HG02798 (cell line): ENCODE measurements around the gene ZBTB16.

Experiments
- ATAC-seq: cut with Tn5 transposase; IDR thresholded peaks from one replicate; pipeline ENCODE4 v1.9.1; 2021; ENCODE audit warnings: mild to moderate bottlenecking; ENCODE audit not compliant: unreplicated experiment, poor library complexity

Gene ZBTB16

GRCh38 chr11:114145166-114145775 lies 85.8 kb downstream of the ZBTB16 start:
- no peak for ATAC-seq

DNA sequence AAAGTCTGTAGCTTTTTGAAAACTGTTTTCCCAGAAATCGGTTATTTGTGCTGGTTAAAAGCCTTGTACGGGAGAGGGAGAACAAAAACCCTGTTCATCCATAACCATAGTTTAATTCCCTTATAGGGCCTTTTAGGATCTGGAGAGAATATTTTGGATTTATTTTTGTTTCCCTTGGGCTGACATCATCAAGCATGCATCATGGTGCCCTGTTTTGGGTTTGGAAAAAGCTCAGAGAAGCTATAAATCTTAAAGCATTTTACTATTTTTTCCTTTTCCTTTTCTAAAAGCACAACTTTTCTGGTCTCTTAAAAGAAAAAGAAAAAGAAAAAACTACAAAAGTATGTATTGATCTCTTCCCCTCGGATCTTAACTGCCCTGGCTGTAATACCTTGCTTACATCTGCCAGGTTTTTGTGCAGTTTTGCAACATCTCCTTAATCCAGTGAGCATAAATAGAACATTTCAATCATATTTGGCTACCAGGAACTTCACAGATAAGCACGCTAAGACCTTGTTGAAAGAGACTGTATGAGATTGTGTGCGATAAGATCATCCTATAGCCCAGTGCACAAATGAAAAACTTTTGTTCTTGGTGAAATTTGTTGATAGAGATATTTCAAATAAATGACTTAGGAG lies 88.0 kb downstream of the ZBTB16 start:
- no peak for ATAC-seq

GRCh38 chr11:114148013-114148382 lies 88.5 kb downstream of the ZBTB16 start:
- no peak for ATAC-seq

GRCh38 chr11:114149689-114150407 lies 90.3 kb downstream of the ZBTB16 start:
- ATAC-seq: no peak

DNA sequence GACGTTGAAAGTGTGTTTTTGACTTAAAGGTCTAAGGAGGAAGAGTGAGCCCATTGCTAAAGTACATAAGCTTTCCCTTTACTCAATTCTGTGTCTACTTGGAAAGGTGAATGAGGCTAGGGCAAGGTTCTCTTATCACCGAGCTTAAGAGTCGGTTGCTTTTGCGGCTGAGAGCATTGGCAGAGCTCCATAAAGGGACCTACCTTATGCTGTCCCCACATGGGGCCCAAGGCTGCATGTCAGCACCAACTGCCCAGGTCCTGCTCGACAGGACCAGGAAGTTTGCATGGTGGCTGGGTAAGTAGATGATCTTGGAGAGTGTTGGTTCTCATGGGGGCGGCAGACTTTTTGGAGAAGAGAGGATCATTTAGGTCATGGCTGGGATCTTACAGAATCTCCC lies 91.2 kb downstream of the ZBTB16 start:
- no peak for ATAC-seq

- ATAC-seq: no peak
Observed at GRCh38 chr11:114151631-114152030, 92.1 kb downstream of the ZBTB16 start.

- ATAC-seq: no peak
Observed at GRCh38 chr11:114152162-114152561, 92.7 kb downstream of the ZBTB16 start.

DNA sequence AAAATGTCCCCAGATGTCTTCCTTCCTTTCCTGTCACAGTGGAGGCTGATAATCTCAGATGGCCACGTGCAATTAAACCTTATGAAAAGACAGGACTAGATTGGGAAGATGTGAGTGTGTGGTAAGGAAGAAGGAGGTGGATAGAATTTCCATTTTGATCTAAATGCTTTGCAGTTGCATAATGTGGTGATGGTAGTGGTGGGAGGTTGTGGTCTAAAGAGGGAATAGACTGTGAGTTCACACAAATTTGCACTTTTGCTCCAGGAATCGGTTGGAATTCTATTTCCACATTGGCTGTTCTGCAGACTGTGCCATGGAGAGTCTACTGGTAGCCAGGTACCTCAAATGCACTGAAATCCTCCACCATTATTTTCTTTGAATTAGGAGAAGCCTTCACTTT lies 93.3 kb downstream of the ZBTB16 start:
- no peak for ATAC-seq

DNA sequence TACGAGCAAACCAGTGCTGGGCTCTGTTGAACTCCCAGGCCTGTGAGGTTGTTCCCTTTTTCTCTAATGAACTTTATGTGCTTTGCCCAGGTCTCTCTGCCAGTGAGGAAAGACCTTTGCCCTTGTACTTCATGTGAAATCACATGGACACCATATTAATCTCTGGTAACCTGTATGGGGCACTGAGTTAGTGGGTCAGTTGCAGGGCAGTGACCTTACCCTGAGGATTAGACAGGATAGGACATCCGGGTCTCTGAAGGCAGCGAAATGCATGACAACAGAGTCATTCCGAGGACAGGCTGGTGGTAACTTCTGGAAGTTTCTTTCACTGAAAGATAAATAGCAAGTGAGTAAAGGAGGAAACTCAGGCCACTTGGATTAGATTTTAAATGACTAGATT lies 93.7 kb downstream of the ZBTB16 start:
- no peak for ATAC-seq

DNA sequence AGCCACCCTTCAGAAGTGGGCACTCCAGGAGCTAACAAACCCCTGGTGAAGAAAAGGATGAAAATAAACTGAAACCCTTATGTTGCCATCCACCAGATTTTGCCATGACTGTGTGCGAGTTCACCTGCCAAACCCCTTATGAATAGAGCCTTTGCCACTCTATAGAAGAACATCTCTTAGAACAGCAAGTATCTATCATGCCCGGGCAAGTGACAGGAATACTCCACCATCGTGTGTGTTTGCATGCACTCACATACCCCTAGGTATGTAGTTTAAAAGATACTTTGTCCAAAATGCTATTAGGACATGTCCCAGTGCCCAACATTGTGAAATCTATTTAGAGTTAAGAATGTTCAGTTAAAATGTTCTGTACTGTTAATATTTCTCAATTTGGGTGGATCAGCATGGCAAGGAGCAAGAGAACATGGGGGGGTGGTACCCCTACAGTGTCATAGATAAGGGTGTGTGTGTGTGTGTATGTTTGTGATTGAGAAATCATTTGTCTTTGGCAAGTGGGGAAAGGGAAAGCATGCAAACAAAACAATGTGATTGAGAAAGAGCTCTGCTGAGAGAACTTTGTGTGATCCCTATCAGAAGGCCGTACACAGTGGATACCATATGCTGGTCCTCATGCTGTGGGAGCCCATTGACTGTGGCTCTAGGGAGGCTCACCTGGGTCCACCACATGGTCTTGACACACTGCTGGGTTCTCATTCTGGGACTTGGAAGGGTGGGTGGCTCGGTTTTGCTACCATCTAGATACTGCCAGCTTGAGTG lies 94.9 kb downstream of the ZBTB16 start:
- no peak for ATAC-seq

- ATAC-seq: no peak
Observed at GRCh38 chr11:114155116-114155515, 95.6 kb downstream of the ZBTB16 start.

DNA sequence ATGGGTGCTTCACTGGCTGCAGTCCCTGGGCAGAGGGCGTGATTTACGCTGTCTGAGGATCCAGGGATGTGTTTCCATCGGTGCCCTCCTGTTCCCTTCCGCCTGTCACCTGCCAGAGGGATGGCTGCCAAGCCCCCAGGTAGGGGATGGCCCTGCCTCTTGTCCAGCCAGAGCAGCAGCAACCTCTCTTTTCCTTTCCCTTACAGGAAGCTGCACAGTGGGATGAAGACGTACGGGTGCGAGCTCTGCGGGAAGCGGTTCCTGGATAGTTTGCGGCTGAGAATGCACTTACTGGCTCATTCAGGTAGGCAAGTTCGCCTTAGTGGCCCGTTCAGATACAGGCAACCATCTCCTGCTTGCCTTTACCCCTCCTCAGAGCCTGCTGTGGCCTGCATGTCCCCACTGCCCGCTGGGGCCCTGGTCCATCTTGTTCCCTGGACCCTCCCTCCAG lies 96.6 kb downstream of the ZBTB16 start:
- no peak for ATAC-seq

DNA sequence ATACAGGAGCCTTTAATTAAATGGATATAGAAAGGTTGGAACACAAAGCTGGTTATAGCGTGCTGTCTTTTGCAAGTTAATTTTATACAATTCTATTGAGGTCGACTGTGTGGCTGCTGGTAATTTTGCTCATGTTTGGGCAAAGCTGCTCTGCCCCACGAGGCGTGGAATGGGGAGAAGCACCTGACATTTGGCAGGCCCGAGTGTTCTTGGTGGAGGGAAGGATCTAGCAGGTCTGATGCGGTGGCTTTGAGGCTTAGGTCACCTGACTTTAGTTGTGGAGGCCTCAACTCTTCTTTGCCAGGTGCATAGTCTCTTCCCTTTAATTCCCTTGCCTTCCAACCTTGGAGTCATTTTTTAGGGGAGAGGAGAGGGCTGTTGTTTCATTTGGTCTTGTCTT lies 97.3 kb downstream of the ZBTB16 start:
- no peak for ATAC-seq

- no peak for ATAC-seq
Observed at GRCh38 chr11:114157476-114158050, 98.1 kb downstream of the ZBTB16 start.

DNA sequence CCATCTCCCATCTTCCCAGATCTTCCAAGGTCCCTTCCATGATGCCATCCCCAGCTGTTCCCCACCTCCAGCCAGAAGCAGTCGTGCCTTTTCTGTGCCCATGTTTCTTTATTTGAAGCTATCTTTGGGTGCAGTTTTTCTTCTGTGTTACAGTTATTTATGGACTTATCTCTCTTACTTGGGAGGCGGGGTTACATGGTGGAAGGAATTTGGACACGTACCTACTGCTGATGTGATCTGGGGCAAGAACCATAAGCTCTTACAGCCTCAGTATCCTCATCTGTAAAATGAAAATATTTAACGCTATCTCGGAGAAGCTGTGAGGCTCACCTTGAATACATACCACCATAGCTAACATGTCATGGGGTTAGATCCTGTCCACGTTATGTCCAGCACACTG lies 98.9 kb downstream of the ZBTB16 start:
- ATAC-seq: no peak

GRCh38 chr11:114158886-114159285 lies 99.4 kb downstream of the ZBTB16 start:
- ATAC-seq: no peak

DNA sequence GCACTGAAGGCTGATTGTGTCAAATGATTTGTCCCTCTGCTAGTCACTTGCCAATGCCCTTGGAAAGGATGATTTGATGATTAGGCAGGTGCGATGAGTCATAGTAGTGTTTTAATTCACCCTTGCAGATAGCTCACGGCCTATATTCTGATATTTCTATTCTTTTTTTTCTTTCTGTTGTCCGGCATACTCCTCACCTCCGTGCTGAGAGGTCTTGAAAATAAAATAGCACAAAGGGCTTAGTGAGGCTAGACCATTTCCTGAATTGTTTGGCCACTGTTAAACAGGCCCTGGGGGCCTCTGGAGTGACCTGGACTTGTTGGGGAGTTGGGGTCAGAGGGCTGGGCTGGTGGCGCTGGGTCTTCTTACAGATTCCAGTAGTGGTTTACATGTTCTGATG lies 99.8 kb downstream of the ZBTB16 start:
- no peak for ATAC-seq

GRCh38 chr11:114159802-114160632 lies 100.5 kb downstream of the ZBTB16 start:
- ATAC-seq: peak; percentile 48

GRCh38 chr11:114160894-114161293 lies 101.4 kb downstream of the ZBTB16 start:
- ATAC-seq: no peak
